NCI-H1436 treated with DMSO at 0.1 percent for 48 hours (cell line): Measurements from ENCODE around the gene GALNT13.

Source experiments
- DNase-seq: peaks from one replicate; lab custom pipeline; 2025; lab: John Stamatoyannopoulos, UW

GALNT13 gene

DNA sequence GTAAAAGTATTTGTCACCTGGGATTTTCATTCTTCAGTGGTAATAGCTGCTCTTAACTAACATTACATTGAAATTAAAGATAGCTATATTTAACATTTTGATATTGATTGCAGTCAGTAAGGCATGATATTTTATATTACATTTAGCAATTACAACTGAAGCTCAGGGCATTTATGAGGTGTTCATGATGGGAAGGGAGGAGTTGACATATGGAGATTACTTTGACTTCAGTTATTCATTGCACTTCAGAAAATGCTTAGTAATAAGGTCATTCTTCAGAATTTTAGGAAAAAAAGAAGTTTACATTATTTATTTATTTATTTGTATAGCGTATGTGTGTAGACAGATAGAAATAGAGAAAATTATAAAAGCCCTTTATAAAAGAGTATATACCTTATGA is 352.0 kb downstream of the GALNT13 start:
- DNase-seq = no peak

DNA sequence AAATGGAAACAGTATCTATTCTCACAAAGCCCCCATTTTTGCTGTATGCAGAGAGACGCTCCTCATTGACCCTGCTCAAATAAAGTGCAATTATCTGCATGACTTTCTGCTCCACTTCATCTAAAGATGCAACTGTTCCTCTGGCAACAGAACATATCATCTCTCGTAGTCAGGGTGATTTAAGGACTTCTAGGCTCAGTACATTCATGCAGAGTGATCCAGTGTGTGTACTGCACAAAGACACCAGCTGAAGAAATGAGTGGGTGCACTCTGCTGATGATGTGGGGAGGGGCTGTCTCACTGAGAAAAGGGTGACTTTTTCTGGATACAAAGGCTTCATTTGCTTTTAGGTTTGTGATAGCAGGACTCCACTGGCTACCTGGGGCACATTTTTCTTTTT is 355.2 kb downstream of the GALNT13 start:
- DNase-seq = no peak

- no peak for DNase-seq
Measured at GRCh38 chr2:154228566-154229280, 357.0 kb downstream of the GALNT13 start.

GRCh38 chr2:154229966-154230365 is 358.2 kb downstream of the GALNT13 start:
- DNase-seq = no peak

DNA sequence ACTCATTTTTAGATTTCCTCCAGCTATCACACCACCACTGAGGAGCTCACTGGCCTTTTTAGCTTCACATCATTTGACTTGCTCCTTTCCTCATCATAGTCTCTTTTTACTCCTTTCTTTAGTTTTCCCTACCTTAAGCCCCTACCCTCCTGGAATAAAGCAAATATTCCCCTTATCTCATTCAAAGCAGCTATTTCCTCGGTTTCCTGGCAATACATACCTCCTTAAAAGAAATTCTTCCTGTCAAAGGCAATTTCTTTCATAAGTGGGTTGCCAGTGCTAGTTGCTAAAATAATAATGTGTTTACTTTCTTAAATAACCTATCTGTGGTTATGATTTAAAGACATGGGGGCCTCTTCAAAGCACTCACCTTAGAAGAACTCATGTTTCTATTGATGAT is 359.3 kb downstream of the GALNT13 start:
- no peak for DNase-seq

DNA sequence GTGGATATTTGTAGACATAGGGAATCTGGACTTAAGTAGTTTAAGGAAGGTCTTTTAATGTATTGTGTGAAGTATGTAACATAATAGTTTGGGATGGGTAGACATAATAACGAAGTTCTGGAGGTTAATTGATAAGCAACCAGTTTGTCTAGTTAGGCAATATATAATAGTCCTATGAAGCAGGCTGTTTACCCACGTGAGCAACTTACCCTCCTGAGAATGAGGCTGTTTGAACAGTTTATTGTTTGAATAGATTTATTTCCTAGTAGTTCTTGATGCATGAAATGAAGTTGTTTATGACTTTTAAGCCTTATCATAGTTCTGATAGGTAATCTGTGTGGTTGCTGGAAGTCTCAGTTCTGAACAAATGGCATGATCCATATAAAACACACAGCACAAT is 361.5 kb downstream of the GALNT13 start:
- no peak for DNase-seq

DNA sequence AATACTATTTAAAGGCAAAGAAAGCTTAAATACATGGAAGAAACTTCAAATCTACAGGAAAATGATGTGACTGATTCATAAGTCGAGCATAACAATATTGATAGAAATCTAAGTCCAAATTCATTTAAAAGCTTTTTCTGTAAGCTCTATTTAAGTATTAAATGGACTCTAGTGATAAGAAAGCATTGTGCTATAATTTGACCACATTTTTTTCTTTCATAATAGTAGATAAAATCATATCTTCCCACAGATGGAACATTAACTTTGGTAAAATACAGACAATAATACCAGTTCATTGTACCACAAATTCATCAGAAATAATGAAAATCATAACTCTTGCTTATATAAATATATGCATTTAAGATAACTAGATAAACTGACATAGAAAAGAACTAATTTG is 366.5 kb downstream of the GALNT13 start:
- DNase-seq = no peak

DNA sequence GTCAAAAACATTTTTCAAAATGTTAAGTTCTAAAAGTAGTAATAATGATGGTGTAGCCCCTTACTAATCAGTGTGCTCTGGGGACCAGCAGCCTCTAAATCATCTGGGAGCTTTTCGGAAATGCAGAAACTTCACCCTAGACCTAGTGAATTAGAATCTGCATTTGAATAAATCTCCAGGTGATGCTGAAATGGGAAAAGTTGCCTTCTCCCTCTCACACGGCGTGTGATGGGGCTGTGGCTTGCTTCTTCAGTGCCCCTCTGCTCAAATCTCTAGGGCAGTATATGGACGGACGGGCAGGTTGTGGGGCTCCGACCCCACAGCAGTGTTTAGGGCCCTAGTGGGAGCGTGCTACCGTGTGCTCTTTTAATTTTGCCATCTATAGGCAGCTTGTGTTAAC is 368.6 kb downstream of the GALNT13 start:
- no peak for DNase-seq

DNA sequence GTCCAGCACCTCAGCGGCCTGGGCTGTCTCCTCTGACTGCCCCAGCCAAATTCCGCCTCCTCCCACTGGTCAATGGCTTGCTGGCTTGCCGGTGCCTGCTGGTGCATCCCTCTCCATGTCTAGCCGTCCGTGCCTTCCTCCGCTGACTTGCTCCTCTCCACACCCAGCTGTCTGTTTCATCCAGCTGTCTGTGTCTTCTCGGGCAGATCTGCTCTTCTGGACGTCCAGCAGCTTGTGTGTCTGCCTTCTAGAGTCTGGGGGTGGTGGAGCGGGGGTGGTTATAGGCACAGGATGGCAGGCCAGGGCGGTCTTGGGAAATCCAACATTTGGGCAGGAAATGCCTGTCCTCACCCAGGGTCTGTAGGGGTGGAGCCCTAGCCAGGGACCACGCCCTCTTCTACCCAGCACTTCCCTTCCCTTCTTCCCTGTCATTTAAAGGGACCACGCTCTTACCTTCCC is 369.2 kb downstream of the GALNT13 start:
- DNase-seq = no peak

- DNase-seq = no peak
Measured at GRCh38 chr2:154242687-154243086, 371.0 kb downstream of the GALNT13 start.

- DNase-seq = no peak
Measured at GRCh38 chr2:154243685-154244084, 372.0 kb downstream of the GALNT13 start.

GRCh38 chr2:154244932-154245331 is 373.2 kb downstream of the GALNT13 start:
- no peak for DNase-seq

DNA sequence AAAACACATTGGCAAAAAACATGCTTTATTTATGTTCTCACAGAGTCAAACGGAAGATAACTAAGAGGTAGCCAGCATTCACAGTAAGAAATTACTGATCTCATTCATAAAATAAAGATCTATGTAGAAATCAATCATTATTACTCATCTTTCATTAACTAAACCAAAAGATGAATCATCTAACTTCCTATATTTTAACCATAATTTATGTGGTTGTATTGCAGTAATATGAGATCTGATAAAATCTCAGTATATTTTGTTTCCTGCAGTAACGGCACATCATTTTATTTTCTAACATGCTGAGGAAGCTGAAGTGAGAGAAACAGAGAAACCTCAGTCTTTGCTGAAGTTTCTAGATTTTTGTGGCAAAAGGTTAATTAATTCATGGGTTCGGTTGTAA is 375.8 kb downstream of the GALNT13 start:
- no peak for DNase-seq

GRCh38 chr2:154256136-154256535 is 384.4 kb downstream of the GALNT13 start:
- DNase-seq = no peak

DNA sequence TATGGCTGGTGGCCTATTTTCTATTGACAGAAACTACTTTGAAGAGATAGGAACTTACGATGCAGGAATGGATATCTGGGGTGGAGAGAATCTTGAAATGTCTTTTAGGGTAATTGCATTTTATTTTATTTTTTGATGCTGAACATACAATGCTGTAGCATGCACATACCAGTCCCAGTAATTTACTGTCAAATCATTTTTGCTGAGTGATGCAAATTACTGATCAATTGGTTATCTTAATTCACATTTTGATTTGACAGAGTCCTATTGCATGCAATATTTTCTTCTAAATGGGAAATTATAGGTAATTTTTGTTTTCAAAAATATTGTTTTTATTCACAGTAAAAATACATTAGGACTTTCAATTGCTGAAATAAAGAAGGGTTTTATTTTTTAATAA is 387.3 kb downstream of the GALNT13 start:
- DNase-seq = no peak

- DNase-seq = no peak
Measured at GRCh38 chr2:154261473-154262027, 389.8 kb downstream of the GALNT13 start.

GRCh38 chr2:154263206-154263605 is 391.5 kb downstream of the GALNT13 start:
- DNase-seq = no peak

GRCh38 chr2:154264024-154264423 is 392.3 kb downstream of the GALNT13 start:
- no peak for DNase-seq

DNA sequence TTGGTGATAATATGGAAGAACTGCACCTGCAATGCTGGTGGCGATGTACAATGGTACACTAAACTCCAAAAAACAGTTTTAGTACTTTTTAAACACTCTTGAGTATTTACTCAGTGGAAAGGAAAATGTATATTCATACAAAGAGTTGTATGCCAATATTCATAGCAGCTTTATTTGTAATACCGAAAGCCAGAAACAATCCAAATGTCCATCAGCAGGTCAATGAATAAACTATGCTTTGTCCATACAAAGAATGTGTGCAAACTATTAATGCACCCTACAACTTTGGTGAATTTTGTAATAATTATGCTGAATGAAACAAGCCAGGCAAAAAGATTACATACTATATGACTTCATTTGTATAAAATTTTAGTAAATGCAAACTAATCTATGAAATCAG is 396.3 kb downstream of the GALNT13 start:
- DNase-seq = no peak

DNA sequence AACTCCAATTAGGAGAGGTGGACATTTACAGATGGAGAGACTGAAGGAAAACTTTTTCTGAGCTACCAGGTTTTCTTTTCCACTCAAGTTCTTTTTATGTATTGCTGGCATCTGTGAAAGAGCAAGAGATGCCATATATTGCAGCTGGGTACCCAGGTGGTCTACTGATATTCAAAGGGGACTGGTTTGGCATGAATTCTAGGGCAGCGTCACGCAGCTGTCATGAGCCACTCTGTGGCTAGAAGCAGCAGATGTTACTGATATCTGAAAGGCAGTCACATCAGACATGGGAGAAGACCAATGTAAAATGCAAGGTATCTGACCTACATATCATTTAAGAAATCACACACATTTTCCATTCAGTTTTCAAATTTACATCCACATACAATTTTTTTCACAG is 408.8 kb downstream of the GALNT13 start:
- no peak for DNase-seq

DNA sequence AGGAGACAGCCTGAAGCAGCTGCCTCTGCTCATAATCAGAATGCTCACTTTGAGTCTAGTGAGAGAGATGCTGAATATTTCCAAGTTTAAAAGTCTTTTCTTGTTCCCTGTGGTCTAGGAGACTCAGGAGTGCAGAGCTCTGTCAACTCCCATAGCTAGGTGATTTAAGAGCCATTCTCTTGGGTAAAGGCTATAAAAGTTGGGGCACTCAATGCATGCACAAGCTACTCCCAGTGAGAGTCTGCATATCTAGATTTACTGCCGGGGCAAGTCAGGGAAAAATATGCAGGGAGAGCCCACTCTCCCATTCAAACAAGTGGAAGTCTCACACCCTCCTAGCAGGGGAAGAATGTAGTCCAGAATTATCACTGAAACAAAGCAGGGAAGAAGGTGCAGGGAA is 418.1 kb downstream of the GALNT13 start:
- DNase-seq = no peak

DNA sequence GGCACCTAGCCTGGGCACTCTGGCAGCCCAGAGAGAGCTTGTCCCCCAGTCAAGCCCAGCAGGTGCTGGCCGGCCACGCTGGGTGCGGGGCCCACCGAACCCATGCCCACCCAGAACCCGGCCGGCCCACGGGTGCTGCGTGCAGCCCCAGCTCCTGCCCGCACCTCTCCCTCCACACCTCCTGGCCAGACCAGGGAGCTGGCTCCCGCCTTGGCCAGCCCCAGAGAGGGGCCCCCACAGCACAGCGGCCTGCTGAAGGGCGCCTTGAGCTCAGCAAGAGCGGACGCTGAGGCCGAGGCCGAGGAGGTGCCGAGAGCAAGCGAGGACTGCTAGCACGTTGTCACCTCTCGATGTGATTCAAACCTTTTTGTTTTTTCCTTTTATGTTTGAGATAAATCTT is 419.8 kb downstream of the GALNT13 start:
- DNase-seq = no peak

GRCh38 chr2:154291927-154292326 is 420.2 kb downstream of the GALNT13 start:
- DNase-seq = no peak

GRCh38 chr2:154293864-154294263 is 422.1 kb downstream of the GALNT13 start:
- DNase-seq = no peak
